GM21723 (cell line): Measurements from ENCODE around the gene KDM4E.
A peak's percentile ranks its signal among the peaks of the same experiment; 100 is the strongest.
"Not testable (repeated sequence)": the region's sequence is repeated elsewhere in the genome, so short reads cannot be mapped to it uniquely, and the experiment has no call there.

Experiments used
- ATAC-seq: cut with Tn5 transposase; IDR thresholded peaks from one replicate; pipeline ENCODE4 v1.9.1; 2021; ENCODE audit warnings: mild to moderate bottlenecking, moderate library complexity; ENCODE audit not compliant: unreplicated experiment

The KDM4E gene

DNA sequence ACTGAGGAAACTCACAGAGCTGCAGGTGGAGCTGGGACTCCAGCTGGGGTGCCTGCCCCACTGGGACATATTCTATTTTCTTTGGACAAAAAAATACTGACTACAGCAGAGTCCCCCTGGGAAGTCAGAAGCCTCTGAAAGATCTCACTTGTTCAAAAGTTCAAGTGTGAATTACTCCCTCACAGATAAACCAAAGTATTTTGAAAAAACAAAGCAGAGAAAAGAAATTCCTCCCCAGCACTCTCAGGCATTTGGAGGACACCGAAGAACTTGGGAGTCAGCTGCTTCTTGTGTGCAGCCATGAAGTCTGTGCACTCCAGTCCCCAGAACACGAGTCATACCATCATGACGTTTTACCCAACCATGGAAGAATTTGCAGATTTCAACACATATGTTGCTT lies 24.1 kb downstream of the KDM4E start, which contains the start of gene KDM4F:
Gene KDM4F (plus strand): TSS at position 301 of the 400 bp plus-strand sequence.
- ATAC-seq: not testable (repeated sequence)

DNA sequence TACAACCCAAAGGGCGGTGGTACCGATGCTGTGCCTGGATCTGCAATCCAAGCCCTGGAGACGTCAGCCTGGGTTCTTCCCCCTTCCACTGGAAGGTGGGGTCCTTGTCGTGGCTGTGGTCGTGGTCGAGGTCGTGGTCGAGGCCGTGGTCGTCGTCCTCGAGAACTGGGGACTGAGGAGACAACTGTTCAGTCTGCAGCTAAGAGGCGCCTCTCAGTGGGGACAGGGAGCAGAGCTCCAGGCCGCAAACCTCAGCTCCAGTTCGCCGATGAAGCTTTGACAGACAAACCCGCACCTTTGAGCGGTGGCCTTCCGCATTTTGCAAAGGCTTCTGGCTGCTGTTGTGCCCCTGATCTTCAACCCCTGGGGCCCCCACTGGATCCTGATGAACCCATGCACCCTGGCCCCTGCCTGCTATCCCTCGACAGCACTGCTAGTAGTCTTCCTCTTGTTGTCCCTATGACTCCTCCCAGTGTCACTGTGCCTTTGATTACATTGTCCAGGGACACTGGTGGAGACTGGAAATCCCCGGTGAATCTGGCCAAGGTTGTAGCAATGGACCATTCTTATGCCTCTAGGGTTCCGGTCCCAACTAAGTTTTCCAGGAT lies 25.6 kb downstream of the KDM4E start:
- ATAC-seq: no peak

DNA sequence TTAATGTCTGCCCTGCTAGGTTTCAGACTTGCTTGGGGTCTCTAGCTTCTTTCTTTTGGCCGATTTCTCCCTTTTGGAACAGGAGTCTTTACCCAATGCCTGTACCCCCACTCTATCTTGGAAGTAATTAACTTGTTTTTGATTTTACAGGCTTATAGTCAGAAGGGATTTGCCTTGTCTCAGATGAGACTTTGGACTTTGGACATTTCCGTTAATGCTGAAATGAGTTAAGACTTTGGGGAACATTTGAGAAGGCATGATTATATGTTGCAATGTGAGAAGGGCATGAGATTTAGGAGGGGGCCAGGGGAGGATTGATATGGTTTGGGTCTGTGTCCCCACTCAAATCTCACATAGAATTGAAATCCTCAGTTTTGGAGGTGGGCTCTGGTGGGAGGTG lies 29.3 kb downstream of the KDM4E start:
- no peak for ATAC-seq

DNA sequence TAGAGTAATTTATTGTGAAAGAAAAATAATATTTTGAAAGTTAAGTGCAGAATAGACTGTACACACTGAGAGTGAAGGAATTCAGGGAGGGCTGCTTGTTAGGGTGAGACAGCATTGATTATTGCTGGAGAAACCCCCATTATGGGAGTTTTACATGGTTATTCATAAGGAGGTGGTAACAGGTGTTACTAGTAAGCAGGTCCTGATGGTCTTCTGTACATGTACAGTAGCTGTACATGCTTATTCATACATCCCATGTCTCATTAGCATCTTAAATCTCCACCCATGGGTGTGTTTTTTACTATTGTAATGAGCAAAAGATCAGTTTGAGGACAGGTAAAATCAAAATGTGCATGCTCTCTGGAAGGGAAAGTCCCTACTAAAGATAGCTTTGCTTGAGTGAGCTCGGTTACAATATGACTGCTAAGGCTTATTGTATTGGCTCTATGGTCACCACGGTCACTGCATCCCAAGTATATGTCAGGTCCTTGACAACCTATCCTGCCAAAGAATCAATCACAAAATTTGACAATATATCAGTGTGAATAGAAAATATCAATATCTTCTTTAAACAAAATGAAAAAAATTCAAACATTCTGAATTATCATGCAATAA lies 30.3 kb downstream of the KDM4E start:
- ATAC-seq: peak; percentile 99

DNA sequence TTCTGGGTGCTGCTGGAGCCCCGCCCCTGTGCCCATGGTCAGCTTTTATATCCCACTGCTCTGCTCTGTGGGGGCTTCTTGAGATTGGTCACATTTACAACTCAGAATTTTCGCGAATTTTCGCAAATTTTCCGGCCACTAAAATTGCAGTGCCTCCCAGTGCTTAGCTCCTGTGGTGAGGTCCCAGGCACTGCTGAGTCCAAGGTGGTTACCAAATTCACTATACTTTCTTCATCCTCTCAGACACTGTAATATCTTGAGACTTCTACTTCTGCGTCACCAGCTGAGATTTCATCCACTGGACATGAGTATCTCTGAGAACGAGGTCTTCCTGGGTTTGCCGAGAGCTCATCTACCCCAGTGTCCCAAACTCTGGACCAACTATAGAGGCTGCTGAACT lies 32.9 kb downstream of the KDM4E start:
- ATAC-seq: no peak

DNA sequence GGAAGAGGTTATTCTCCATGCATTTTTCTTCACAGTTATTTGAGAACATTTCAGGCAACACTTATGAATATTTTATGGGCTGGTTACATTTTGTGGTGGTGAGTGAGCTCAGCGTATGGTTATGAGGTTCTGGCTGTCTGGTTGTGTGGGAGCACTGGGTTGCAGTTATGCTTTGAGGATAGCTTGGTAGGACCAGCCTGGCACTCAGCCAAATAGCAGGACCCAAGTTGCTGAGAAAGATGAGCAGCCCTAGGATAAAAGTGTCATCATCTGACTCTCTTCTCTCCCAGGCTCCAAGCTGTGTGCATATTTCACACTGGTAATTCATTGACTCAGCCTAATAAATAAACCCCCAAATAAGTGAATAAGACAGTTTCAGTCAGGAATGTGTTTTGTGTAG lies 33.6 kb downstream of the KDM4E start:
- ATAC-seq: no peak

DNA sequence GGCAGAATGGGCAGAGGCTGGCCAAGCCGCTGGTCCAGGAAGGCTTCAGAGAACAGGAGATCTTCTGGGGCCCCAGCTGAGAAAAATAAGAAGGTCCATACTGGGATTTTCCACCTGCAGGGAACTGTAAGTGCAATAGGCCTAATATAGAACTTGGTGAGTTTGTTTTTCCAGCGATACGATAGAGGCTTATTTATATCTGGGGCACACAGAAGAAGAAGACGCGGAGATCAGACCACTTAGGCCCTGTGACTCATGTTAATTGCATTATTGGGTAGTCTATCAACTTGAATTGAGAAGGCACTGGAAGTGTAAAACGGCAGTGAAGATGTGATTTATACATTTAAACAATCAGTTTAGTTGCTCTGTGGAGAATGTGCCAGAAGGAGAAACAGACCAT lies 34.0 kb downstream of the KDM4E start:
- no peak for ATAC-seq

DNA sequence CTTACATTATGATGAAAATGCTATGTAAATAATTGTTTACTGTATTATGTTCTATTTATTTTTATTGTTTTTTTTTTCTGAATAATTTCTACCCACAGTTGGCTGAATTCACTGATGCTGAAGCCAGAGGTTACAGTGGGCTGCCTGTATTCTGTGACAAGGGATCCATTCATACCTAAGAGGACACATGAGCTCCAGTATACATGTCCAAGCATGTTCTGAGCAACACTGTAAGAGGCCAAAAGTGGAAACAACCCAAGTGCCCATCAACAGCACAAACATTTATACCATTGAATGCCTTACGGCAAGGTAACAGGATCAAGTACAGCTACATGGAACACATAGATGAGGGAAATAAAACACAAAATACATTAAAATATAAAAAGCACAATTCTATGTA lies 40.3 kb downstream of the KDM4E start:
- no peak for ATAC-seq

DNA sequence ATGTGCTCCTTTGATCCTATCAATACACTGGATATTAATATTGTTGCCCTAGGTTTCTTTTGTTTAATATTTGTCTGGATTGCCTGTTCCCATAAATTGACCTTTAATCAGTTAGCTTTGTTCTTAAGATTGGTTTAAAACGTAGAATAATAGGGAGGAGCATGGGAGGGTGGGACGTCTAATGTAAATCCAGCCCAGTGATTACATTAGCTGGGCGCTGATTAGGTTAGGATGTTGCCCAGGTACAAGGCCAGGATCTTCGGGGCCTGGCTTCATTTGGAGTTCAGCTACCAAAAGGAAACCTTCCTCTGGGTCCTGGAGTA lies 41.6 kb downstream of the KDM4E start, which contains the start of gene SRSF8:
Gene SRSF8 (plus strand): TSS at position 204 of the 323 bp plus-strand sequence. CDS start 308 bp downstream, outside the sequence.
- ATAC-seq: peak; percentile 44

DNA sequence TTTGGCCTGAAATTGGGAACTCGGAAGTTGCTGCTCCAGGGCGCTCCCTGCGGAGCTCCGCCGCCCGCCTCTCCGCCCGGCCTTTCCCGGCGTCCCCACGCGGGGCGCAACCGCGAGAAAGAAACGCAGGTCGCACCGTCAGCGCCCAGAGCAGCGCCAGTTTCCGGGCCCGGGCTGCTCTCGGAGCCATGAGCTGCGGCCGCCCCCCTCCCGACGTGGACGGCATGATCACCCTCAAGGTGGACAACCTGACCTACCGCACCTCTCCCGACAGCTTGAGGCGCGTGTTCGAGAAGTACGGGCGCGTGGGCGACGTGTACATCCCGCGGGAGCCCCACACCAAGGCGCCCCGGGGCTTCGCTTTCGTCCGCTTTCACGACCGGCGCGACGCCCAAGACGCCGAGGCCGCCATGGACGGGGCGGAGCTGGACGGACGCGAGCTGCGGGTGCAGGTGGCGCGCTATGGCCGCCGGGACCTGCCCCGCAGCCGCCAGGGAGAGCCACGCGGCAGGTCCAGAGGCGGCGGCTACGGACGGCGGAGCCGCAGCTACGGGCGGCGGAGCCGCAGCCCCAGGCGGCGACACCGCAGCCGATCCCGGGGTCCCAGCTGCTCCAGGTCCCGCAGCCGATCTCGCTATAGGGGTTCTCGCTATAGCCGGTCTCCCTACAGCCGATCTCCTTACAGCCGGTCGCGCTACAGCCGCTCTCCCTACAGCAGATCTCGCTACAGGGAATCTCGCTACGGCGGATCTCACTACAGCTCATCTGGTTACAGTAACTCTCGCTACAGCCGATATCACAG lies 42.2 kb downstream of the KDM4E start:
- peak; percentile 65 for ATAC-seq

DNA sequence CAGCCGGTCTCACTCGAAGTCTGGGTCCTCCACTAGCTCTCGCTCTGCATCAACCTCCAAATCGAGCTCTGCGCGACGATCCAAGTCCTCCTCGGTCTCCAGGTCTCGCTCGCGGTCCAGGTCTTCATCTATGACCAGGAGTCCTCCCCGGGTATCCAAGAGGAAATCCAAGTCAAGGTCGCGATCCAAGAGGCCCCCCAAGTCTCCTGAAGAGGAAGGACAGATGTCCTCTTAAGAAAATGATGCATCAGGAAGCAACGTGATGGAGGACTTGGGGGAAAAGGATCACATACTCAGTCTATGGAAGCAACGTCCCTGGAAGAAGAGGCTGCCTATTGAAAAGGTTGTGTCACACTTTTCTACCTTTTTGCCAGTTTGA lies 42.8 kb downstream of the KDM4E start:
- ATAC-seq: peak; percentile 4

DNA sequence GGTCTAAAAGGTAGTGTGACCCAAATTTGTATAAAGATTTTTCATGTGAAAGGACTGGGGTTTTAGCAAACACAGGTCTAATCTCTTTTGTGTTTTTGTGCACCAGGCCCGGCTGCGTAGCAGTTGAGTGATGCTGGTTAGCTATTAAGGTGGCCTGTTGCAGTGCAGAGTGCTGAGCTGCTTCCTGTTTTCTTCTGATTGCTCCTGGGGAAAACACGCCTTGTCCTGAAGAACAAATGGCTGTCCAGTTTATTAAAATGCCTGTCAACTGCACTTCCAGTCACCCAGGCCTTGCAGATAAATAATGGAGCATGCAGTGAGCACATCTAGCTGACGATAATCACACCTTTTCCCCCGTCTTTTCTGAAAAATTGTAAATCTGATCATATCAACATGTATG lies 43.5 kb downstream of the KDM4E start:
- peak; percentile 79 for ATAC-seq

DNA sequence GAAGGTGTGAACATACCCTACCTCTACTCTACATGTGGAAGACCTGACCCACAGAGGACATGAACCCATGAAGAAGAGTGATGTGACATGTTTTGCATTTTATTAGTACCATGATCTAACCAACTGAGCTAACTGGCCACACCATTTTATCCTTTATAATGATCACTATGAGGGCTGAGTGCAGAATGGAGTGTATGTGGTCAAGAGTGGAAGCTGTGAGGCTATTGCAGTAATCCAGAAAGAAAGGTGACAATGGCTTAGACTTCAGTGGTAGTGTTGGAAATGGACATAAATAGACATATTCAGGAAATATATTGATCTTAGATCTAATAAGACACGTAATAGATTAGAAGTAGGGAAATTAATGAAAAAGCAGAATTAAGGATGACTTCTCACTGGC lies 45.4 kb downstream of the KDM4E start:
- ATAC-seq: no peak

DNA sequence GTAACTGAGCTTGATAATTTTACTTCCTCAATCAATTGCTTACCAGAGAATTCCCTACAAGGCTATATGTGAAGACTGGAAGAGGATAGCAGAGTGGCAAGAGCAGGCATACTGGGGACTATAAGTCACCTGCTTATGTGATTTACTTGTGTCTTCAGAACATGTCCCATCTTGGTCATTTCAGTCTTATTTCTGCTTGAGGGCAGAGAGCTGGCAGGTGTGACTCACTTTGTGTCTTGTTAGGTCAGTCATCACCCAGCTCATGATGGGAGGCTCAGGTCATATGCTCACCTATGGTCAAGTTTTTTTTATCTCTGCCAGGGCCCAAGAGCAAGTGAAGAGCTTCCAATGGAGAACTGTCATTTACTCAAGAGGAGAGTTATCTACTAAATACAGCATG lies 47.9 kb downstream of the KDM4E start:
- no peak for ATAC-seq

DNA sequence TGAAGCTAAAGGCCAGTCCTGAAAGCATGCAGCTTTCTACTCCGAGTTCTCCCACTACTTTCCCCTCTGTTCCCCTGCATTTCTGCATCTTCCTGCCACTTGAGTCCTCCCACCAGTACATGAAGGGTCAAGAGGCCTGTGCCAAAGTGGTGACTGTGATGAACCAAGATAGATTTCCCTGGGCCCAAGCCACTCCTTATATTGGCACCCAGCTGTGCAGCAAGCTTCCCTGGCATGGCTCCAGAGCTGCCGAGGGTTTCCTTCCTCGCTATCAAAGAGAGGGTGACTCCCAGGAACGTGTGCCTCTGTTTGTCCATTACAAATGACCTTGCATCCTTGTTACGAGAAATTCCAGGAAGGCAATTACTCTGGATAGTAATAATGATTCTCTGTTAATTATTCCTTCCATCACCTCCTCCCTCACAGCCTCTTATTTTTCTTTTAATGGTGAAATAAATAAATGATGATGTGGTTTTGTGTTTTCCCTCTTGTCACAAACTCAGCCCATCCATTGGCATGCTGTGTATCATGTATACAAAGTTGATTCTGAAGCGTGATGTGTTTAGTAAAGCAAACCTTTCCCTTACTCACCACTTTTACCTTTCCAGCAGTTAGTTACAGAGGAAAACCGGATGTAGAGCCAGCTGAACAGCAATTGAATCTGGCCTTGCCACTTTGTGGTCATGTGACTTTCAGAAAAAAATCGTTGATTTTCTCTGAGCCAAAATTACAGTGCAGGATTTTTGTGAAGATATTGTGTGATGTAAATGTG lies 49.9 kb downstream of the KDM4E start:
- no peak for ATAC-seq

DNA sequence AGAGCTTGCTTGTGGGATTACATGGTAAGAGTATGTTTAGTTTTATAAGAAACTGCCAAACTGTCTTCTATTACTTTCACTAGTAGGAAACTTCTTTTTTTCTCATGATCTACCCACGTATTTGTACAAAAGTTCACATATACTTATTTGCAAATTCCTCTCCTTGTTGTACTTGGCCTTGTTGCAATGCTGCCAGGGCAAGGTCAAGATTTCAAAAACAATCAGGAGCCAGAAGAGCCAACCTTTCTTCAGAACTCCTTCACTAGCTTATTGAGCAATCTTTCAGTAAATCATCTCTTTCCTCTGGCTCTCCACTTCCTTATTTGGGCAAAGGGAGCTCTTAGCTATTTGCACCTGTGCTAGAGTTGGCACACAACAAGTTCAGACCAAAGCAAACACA lies 51.4 kb downstream of the KDM4E start:
- peak; percentile 65 for ATAC-seq

DNA sequence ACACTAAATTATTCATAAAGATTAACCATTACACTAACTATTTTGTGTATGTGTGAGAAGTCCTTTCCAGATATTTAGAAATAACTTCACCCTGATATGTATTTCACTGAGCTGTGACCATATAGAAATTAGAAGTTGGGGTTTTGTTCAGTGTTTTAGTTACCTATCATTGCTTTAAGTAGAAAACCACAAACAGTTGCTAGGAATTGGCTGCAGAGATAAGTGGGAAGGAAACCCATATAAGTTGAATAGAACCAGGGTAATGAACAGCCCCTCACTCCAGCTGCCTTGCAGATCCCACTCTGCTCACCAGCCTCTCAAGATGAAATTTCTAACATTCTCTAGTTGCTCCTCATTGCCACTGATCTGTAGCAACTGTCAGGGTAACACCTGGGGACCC lies 51.9 kb downstream of the KDM4E start:
- no peak for ATAC-seq
